ENCODE results near the gene SP2. TPM values are rescaled to one million over a fixed set of nuclear protein-coding genes. Genes with fewer than 3 reads are reported as not detected.

SP2 gene
- total and polyA plus RNA-seq, 2 donors from 2014 or later: 9.0 to 23.6 TPM

DNA sequence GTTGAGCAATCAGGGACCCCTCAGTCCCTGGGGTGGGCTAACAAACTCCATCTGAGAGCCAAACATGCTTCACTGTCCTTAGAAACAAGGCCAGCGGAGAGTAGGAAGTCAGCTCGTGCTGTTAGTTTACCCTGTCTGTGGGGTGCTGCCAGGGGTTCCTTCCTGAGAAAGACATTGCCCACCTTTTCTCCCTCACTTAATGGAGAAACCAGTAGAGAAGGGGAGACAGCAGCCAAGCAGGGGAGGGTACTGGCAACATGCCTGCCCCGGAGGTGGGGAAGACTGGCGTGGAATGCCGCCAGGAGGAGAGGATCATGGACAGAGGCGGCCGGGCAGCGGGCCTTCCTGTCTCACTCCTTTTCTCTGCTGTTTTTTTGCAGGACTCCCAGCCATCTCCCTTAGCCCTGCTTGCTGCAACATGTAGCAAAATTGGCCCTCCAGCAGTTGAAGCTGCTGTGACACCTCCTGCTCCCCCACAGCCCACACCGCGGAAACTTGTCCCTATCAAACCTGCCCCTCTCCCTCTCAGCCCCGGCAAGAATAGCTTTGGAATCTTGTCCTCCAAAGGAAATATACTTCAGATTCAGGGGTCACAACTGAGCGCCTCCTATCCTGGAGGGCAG lies 19.9 kb downstream of the SP2 start:
- DNase-seq (no peak), FAIRE-seq (no peak)
- intact Hi-C loops (cut with DNase I): no loop called here
- no peaks in the 10 kb centered on the region for H3K9me3 ChIP-seq (ENCODE audit: control insufficient read depth in 2 of 3, insufficient read depth in 1 of 3, low read length in 3 of 3)
- H3K9ac ChIP-seq (ENCODE audit: low read length in 3 of 3): no peak overlapping the region
- H3K27ac ChIP-seq (ENCODE audit: low read depth in 2 of 2, low read length in 2 of 2): no peak overlapping the region
- no peaks in the 10 kb centered on the region for H3K27me3 ChIP-seq (ENCODE audit: control insufficient read depth, insufficient read depth, low read length)
- TF ChIP-seq, protein P1, sequence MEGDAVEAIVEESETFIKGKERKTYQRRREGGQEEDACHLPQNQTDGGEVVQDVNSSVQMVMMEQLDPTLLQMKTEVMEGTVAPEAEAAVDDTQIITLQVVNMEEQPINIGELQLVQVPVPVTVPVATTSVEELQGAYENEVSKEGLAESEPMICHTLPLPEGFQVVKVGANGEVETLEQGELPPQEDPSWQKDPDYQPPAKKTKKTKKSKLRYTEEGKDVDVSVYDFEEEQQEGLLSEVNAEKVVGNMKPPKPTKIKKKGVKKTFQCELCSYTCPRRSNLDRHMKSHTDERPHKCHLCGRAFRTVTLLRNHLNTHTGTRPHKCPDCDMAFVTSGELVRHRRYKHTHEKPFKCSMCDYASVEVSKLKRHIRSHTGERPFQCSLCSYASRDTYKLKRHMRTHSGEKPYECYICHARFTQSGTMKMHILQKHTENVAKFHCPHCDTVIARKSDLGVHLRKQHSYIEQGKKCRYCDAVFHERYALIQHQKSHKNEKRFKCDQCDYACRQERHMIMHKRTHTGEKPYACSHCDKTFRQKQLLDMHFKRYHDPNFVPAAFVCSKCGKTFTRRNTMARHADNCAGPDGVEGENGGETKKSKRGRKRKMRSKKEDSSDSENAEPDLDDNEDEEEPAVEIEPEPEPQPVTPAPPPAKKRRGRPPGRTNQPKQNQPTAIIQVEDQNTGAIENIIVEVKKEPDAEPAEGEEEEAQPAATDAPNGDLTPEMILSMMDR (IDR thresholded peaks at IDR 0.05; ENCODE audit: borderline replicate concordance, extremely low read depth, insufficient read depth): no peak
- no peaks in the 10 kb centered on the region for H3K4me1 ChIP-seq (ENCODE audit: control insufficient read depth in 2 of 3, insufficient read depth in 2 of 3, low read depth in 1 of 3, low read length in 3 of 3)
- H3K4me3 ChIP-seq (ENCODE audit: low read length in 3 of 3): no peak overlapping the region
- H3K36me3 ChIP-seq (ENCODE audit: control insufficient read depth in 2 of 3, insufficient read depth in 3 of 3, low read length in 3 of 3): peaks cover 0 to 12% (median 0%) of the 10 kb centered on the region in 3 donors

DNA sequence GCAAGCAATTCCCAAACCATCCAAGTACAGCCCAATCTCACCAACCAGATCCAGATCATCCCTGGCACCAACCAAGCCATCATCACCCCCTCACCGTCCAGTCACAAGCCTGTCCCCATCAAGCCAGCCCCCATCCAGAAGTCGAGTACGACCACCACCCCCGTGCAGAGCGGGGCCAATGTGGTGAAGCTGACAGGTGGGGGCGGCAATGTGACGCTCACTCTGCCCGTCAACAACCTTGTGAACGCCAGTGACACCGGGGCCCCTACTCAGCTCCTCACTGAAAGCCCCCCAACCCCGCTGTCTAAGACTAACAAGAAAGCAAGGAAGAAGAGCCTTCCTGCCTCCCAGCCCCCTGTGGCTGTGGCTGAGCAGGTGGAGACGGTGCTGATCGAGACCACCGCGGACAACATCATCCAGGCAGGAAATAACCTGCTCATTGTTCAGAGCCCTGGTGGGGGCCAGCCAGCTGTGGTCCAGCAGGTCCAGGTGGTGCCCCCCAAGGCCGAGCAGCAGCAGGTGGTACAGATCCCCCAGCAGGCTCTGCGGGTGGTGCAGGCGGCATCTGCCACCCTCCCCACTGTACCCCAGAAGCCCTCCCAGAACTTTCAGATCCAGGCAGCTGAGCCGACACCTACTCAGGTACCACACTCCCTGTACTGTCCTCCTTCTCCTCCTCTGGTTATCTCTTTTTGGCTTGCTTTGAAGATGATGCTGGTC lies 20.6 kb downstream of the SP2 start:
- intact Hi-C loops (cut with DNase I): no loop called here
- Histone ChIP-seq H3K36me3 (ENCODE audit: control insufficient read depth in 2 of 3, insufficient read depth in 3 of 3, low read length in 3 of 3) (peaks cover 0 to 12% (median 0%) of the 10 kb centered on the region in 3 donors), H3K27me3 (ENCODE audit: control insufficient read depth, insufficient read depth, low read length) (no peaks in the 10 kb centered on the region), H3K4me1 (ENCODE audit: control insufficient read depth in 2 of 3, insufficient read depth in 2 of 3, low read depth in 1 of 3, low read length in 3 of 3) (no peaks in the 10 kb centered on the region), H3K9ac (ENCODE audit: low read length in 3 of 3) (no peak overlapping the region), H3K9me3 (ENCODE audit: control insufficient read depth in 2 of 3, insufficient read depth in 1 of 3, low read length in 3 of 3) (no peaks in the 10 kb centered on the region), H3K27ac (ENCODE audit: low read depth in 2 of 2, low read length in 2 of 2) (no peak overlapping the region), H3K4me3 (ENCODE audit: low read length in 3 of 3) (no peak overlapping the region)
- no peak for DNase-seq
- TF ChIP-seq, protein P1 (IDR thresholded peaks at IDR 0.05; ENCODE audit: borderline replicate concordance, extremely low read depth, insufficient read depth): no peak
- FAIRE-seq: no peak

DNA sequence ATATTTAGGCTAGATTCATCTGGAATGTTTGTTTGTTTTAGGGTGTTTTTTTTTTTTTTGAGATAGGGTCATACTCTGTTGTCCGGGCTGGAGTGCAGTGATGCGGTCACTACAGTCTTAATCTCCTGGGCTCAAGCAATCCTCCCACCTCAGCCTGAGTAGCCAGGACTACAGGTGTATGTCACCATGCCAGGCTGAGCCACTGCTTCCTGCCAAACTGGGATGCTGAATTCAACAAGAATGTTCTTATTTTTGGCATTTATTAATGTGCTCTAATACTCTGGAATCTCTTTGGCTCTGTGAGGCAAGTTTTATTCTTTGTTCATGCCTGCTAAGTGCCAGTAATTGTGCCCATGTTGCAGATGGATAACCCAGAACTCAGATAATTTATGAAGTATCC lies 21.5 kb downstream of the SP2 start:
- Histone ChIP-seq H3K4me1 (ENCODE audit: control insufficient read depth in 2 of 3, insufficient read depth in 2 of 3, low read depth in 1 of 3, low read length in 3 of 3) (no peaks in the 10 kb centered on the region), H3K4me3 (ENCODE audit: low read length in 3 of 3) (no peak overlapping the region), H3K27me3 (ENCODE audit: control insufficient read depth, insufficient read depth, low read length) (no peaks in the 10 kb centered on the region), H3K27ac (ENCODE audit: low read depth in 2 of 2, low read length in 2 of 2) (no peak overlapping the region), H3K9ac (ENCODE audit: low read length in 3 of 3) (no peak overlapping the region), H3K36me3 (ENCODE audit: control insufficient read depth in 2 of 3, insufficient read depth in 3 of 3, low read length in 3 of 3) (peaks cover 0 to 17% (median 0%) of the 10 kb centered on the region in 3 donors), H3K9me3 (ENCODE audit: control insufficient read depth in 2 of 3, insufficient read depth in 1 of 3, low read length in 3 of 3) (no peaks in the 10 kb centered on the region)
- intact Hi-C loops (cut with DNase I): no loop called here
- FAIRE-seq (no peak), DNase-seq (no peak)
- TF ChIP-seq, protein P1 (IDR thresholded peaks at IDR 0.05; ENCODE audit: borderline replicate concordance, extremely low read depth, insufficient read depth): no peak

All from kidney (tissue), 14 donors.